ENCODE results near the gene PALD1. TPM values are rescaled to one million over a fixed set of nuclear protein-coding genes. Genes with fewer than 3 reads are reported as not detected.
A peak's percentile ranks its signal among the peaks of the same experiment; 100 is the strongest.

PALD1 gene
- total RNA-seq, 2 donors from 2014 or later, result 17.3 to 19.7 TPM

- WGBS, 2 experiments (ENCODE audit: insufficient coverage in 1 of 2, insufficient read length in 1 of 2), result 93 to 100% methylated on average over 1 to 7 of the region's 7 CpGs
- no peak for DNase-seq
- H3K27me3 Mint-ChIP-seq (ENCODE audit: insufficient read depth), result no peaks in the 10 kb centered on the region
- Histone ChIP-seq H3K27ac (ENCODE audit: low read depth, low read length) (no peak overlapping the region), H3K9me3 (ENCODE audit: control insufficient read depth, low read length) (no peaks in the 10 kb centered on the region), H3K27me3 (ENCODE audit: control insufficient read depth, insufficient read depth, low read length, poor library complexity, severe bottlenecking) (no peaks in the 10 kb centered on the region), H3K4me1 (ENCODE audit: control insufficient read depth, insufficient read depth, low read length) (no peaks in the 10 kb centered on the region), H3K9ac (ENCODE audit: extremely low read depth, low read length, poor library complexity, severe bottlenecking) (no peak overlapping the region), H3K36me3 (ENCODE audit: control insufficient read depth, insufficient read depth, low read length) (peaks cover 8% of the 10 kb centered on the region), H3K4me3 (ENCODE audit: low read length) (no peak overlapping the region)
- peaks cover 7% of the 10 kb centered on the region for H3K36me3 Mint-ChIP-seq (ENCODE audit: low read depth)
- no peak overlapping the region for H3K4me3 Mint-ChIP-seq
- H3K27ac Mint-ChIP-seq, result no peak overlapping the region
- TF ChIP-seq CTCF (conservative IDR thresholded peaks at IDR 0.05), result no peak
- H3K4me1 Mint-ChIP-seq, result peaks cover 15% of the 10 kb centered on the region
- no peaks in the 10 kb centered on the region for H3K9me3 Mint-ChIP-seq
Observed at GRCh38 chr10:70539471-70539870, 60.9 kb downstream of the PALD1 start.

GRCh38 chr10:70540089-70540788 lies 61.7 kb downstream of the PALD1 start:
- peaks cover 8% of the 10 kb centered on the region for H3K36me3 ChIP-seq (ENCODE audit: control insufficient read depth, insufficient read depth, low read length)
- Mint-ChIP-seq H3K36me3 (ENCODE audit: low read depth) (peaks cover 7% of the 10 kb centered on the region), H3K9me3 (no peaks in the 10 kb centered on the region), H3K27ac (no peak overlapping the region), H3K27me3 (ENCODE audit: insufficient read depth) (no peaks in the 10 kb centered on the region), H3K4me3 (no peak overlapping the region), H3K4me1 (peaks cover 12% of the 10 kb centered on the region)
- DNase-seq, result peak; percentile 86
- no peak overlapping the region for H3K4me3 ChIP-seq (ENCODE audit: low read length)
- H3K9ac ChIP-seq (ENCODE audit: extremely low read depth, low read length, poor library complexity, severe bottlenecking), result no peak overlapping the region
- no peaks in the 10 kb centered on the region for H3K4me1 ChIP-seq (ENCODE audit: control insufficient read depth, insufficient read depth, low read length)
- H3K27me3 ChIP-seq (ENCODE audit: control insufficient read depth, insufficient read depth, low read length, poor library complexity, severe bottlenecking), result no peaks in the 10 kb centered on the region
- TF ChIP-seq CTCF (conservative IDR thresholded peaks at IDR 0.05), result peak; percentile 86
- no peaks in the 10 kb centered on the region for H3K9me3 ChIP-seq (ENCODE audit: control insufficient read depth, low read length)
- no peak overlapping the region for H3K27ac ChIP-seq (ENCODE audit: low read depth, low read length)
- 82% methylated on average over 4 to 17 of the region's 17 CpGs for WGBS, 2 experiments (ENCODE audit: insufficient coverage in 1 of 2, insufficient read length in 1 of 2)

GRCh38 chr10:70540789-70541360 lies 62.3 kb downstream of the PALD1 start:
- no peaks in the 10 kb centered on the region for H3K4me1 ChIP-seq (ENCODE audit: control insufficient read depth, insufficient read depth, low read length)
- Mint-ChIP-seq H3K27me3 (ENCODE audit: insufficient read depth) (no peaks in the 10 kb centered on the region), H3K36me3 (ENCODE audit: low read depth) (peaks cover 7% of the 10 kb centered on the region), H3K9me3 (no peaks in the 10 kb centered on the region), H3K4me1 (peaks cover 12% of the 10 kb centered on the region), H3K27ac (no peak overlapping the region), H3K4me3 (no peak overlapping the region)
- no peak overlapping the region for H3K4me3 ChIP-seq (ENCODE audit: low read length)
- no peak for TF ChIP-seq CTCF (conservative IDR thresholded peaks at IDR 0.05)
- WGBS, 2 experiments (ENCODE audit: insufficient coverage in 1 of 2, insufficient read length in 1 of 2), result 95 to 96% methylated on average over 8 to 15 of the region's 15 CpGs
- no peak overlapping the region for H3K27ac ChIP-seq (ENCODE audit: low read depth, low read length)
- no peaks in the 10 kb centered on the region for H3K27me3 ChIP-seq (ENCODE audit: control insufficient read depth, insufficient read depth, low read length, poor library complexity, severe bottlenecking)
- DNase-seq, result no peak
- H3K9me3 ChIP-seq (ENCODE audit: control insufficient read depth, low read length), result no peaks in the 10 kb centered on the region
- no peak overlapping the region for H3K9ac ChIP-seq (ENCODE audit: extremely low read depth, low read length, poor library complexity, severe bottlenecking)
- H3K36me3 ChIP-seq (ENCODE audit: control insufficient read depth, insufficient read depth, low read length), result peaks cover 8% of the 10 kb centered on the region
